Natural killer cell (primary cell): ENCODE data around the gene AQP12A. TPM values are rescaled to one million over a fixed set of nuclear protein-coding genes. Genes with fewer than 3 reads are reported as not detected.

Experiments used
- ATAC-seq, 3 donors: fragments of 150-1000 bp in 2 of 3; fragments of 200-7000 bp in 1 of 3; cut with Tn5 transposase; 1 replicate in 1 of 3; 2 replicates in 2 of 3; pipeline ENCODE4 v1.10.0; 2021; ENCODE audit warnings: mild to moderate bottlenecking in 2 of 3, moderate library complexity in 2 of 3
- DNase-seq, 2 donors: peaks; one replicate each; pipeline versions ENCODE4 v3.0.0 to v3.0.0-alpha.2; 2013 to 2021; ENCODE audit warnings: mixed read lengths in 1 of 2
- H3K27ac ChIP-seq: one replicate; pipeline ENCODE4 v1.5.1; 2013; ENCODE audit warnings: mild to moderate bottlenecking, low read length
- H3K27me3 ChIP-seq: one replicate; pipeline ENCODE4 v1.6.1; 2013; ENCODE audit warnings: low read length; ENCODE audit not compliant: control insufficient read depth, insufficient read depth
- H3K36me3 ChIP-seq: one replicate; pipeline ENCODE4 v1.6.1; 2013; ENCODE audit warnings: low read length; ENCODE audit not compliant: control insufficient read depth, insufficient read depth
- H3K4me1 ChIP-seq: one replicate; pipeline ENCODE4 v1.6.1; 2013; ENCODE audit warnings: low read length; ENCODE audit not compliant: control insufficient read depth, insufficient read depth
- H3K4me3 ChIP-seq: one replicate; pipeline ENCODE4 v1.5.1; 2013; ENCODE audit warnings: low read length
- H3K9me3 ChIP-seq: one replicate; pipeline ENCODE4 v1.6.1; 2013; ENCODE audit warnings: low read length; ENCODE audit not compliant: control insufficient read depth, insufficient read depth
- H3K27ac Mint-ChIP-seq, 2 donors: one replicate each; pipeline ENCODE4 v1.8.0; 2022; ENCODE audit warnings: mild to moderate bottlenecking in 2 of 2, mixed read lengths in 2 of 2, moderate library complexity in 1 of 2
- H3K27me3 Mint-ChIP-seq, 2 donors: one replicate each; pipeline ENCODE4 v1.8.0; 2022; ENCODE audit warnings: low read depth in 2 of 2, mixed read lengths in 2 of 2
- H3K36me3 Mint-ChIP-seq: one replicate; pipeline ENCODE4 v1.8.0; 2022; ENCODE audit warnings: mixed read lengths
- H3K4me1 Mint-ChIP-seq, 2 donors: one replicate each; pipeline ENCODE4 v1.8.0; 2022; ENCODE audit warnings: mixed read lengths in 2 of 2
- H3K4me3 Mint-ChIP-seq: one replicate; pipeline ENCODE4 v1.8.0; 2022; ENCODE audit warnings: mild to moderate bottlenecking, moderate library complexity, mixed read lengths
- H3K9me3 Mint-ChIP-seq, 2 donors: one replicate each; pipeline ENCODE4 v1.8.0; 2022; ENCODE audit warnings: mixed read lengths in 2 of 2
- CTCF ChIP-seq: fragments of 200-600 bp; IDR thresholded peaks from one replicate; pipeline ENCODE4 v1.8.0; 2022; ENCODE audit warnings: antibody characterized with exemption
- WGBS: methylation state at CpG from one replicate; pipeline ENCODE4 v1.1.7; 2013; ENCODE audit warnings: missing lambda C conversion rate; ENCODE audit not compliant: insufficient coverage; 5-methylcytosine and 5-hydroxymethylcytosine counted together
- intact Hi-C: fragments of 100-400 bp; cut with micrococcal nuclease; formaldehyde crosslinking; loops from one replicate; pipeline ENCODE4 v1.14.2; 2022
- total RNA-seq, 4 donors: library from RNA; stranded (reverse); fragments of 120-200 nt in 1 of 4; gene quantifications; one replicate each; pipeline versions ENCODE4 v1.2.3 to v1.2.4, GENCODE V29; 2013 to 2022

The AQP12A gene
- total RNA-seq, 3 donors from 2014 or later (not counting 1 experiment from before 2014, with no cell fraction given), result not detected

GRCh38 chr2:240643811-240644150 is 47.9 kb upstream of the AQP12A start:
- intact Hi-C loops, result no loop called here
- Mint-ChIP-seq H3K9me3 (no peaks in the 10 kb centered on the region), H3K27me3 (peaks cover 0 to 5% of the 10 kb centered on the region in 2 donors), H3K27ac (no peak overlapping the region), H3K4me3 (no peak overlapping the region), H3K4me1 (peaks cover 5 to 21% of the 10 kb centered on the region in 2 donors), H3K36me3 (no peaks in the 10 kb centered on the region)
- Histone ChIP-seq H3K27ac (no peak overlapping the region), H3K27me3 (no peaks in the 10 kb centered on the region), H3K4me3 (no peak overlapping the region), H3K4me1 (peaks cover 6% of the 10 kb centered on the region), H3K9me3 (no peaks in the 10 kb centered on the region), H3K36me3 (no peaks in the 10 kb centered on the region)
- ATAC-seq (no peak), DNase-seq (no peak)
- WGBS, result 89% methylated on average over 15 of the region's 15 CpGs
- TF ChIP-seq CTCF, result no peak

- Mint-ChIP-seq H3K36me3 (no peaks in the 10 kb centered on the region), H3K4me3 (no peak overlapping the region), H3K27ac (no peak overlapping the region), H3K27me3 (peaks cover under 1 to 7% of the 10 kb centered on the region in 2 donors), H3K9me3 (no peaks in the 10 kb centered on the region), H3K4me1 (peaks cover 5 to 21% of the 10 kb centered on the region in 2 donors)
- H3K9me3 ChIP-seq, result no peaks in the 10 kb centered on the region
- no peak overlapping the region for H3K27ac ChIP-seq
- WGBS, result 85% methylated on average over 14 of the region's 14 CpGs
- no peak for TF ChIP-seq CTCF
- no peaks in the 10 kb centered on the region for H3K36me3 ChIP-seq
- no peak overlapping the region for H3K4me3 ChIP-seq
- peaks cover 6% of the 10 kb centered on the region for H3K4me1 ChIP-seq
- intact Hi-C loops, result no loop called here
- no peak for DNase-seq
- no peaks in the 10 kb centered on the region for H3K27me3 ChIP-seq
- no peak for ATAC-seq
These were observed 47.5 kb upstream of the AQP12A start for GRCh38 chr2:240644171-240644651.

- H3K27me3 ChIP-seq, result no peaks in the 10 kb centered on the region
- H3K9me3 ChIP-seq, result no peaks in the 10 kb centered on the region
- no peak overlapping the region for H3K27ac ChIP-seq
- no peak for TF ChIP-seq CTCF
- Mint-ChIP-seq H3K4me3 (no peak overlapping the region), H3K9me3 (no peaks in the 10 kb centered on the region), H3K27me3 (peaks cover 7 to 12% of the 10 kb centered on the region in 2 donors), H3K4me1 (peaks cover 5 to 21% of the 10 kb centered on the region in 2 donors), H3K27ac (no peak overlapping the region), H3K36me3 (no peaks in the 10 kb centered on the region)
- WGBS, result 60% methylated on average over 8 of the region's 8 CpGs
- H3K4me3 ChIP-seq, result no peak overlapping the region
- H3K4me1 ChIP-seq, result peaks cover 6% of the 10 kb centered on the region
- DNase-seq, result no peak
- no peaks in the 10 kb centered on the region for H3K36me3 ChIP-seq
- ATAC-seq, result peak in 1 of 3 donors; percentile 63
- intact Hi-C loops, result no loop called here
These were observed 46.8 kb upstream of the AQP12A start for GRCh38 chr2:240644859-240645301.

- H3K27me3 Mint-ChIP-seq, result peaks cover 7 to 12% of the 10 kb centered on the region in 2 donors
- ATAC-seq (no peak), DNase-seq (no peak)
- H3K4me3 Mint-ChIP-seq, result no peak overlapping the region
- 94% methylated on average over 10 of the region's 10 CpGs for WGBS
- no peaks in the 10 kb centered on the region for H3K9me3 Mint-ChIP-seq
- no peak overlapping the region for H3K27ac Mint-ChIP-seq
- H3K4me3 ChIP-seq, result no peak overlapping the region
- no peak overlapping the region for H3K27ac ChIP-seq
- H3K4me1 ChIP-seq, result peaks cover 6% of the 10 kb centered on the region
- no peaks in the 10 kb centered on the region for H3K9me3 ChIP-seq
- intact Hi-C loops, result no loop called here
- peaks cover 5 to 21% of the 10 kb centered on the region in 2 donors for H3K4me1 Mint-ChIP-seq
- H3K27me3 ChIP-seq, result no peaks in the 10 kb centered on the region
- TF ChIP-seq CTCF, result no peak
- no peaks in the 10 kb centered on the region for H3K36me3 Mint-ChIP-seq
- H3K36me3 ChIP-seq, result no peaks in the 10 kb centered on the region
These were observed 46.3 kb upstream of the AQP12A start for GRCh38 chr2:240645346-240645745.
